ENCODE measurements around the gene DDOST.
A peak's percentile ranks its signal among the peaks of the same experiment; 100 is the strongest.

Gene DDOST

DNA sequence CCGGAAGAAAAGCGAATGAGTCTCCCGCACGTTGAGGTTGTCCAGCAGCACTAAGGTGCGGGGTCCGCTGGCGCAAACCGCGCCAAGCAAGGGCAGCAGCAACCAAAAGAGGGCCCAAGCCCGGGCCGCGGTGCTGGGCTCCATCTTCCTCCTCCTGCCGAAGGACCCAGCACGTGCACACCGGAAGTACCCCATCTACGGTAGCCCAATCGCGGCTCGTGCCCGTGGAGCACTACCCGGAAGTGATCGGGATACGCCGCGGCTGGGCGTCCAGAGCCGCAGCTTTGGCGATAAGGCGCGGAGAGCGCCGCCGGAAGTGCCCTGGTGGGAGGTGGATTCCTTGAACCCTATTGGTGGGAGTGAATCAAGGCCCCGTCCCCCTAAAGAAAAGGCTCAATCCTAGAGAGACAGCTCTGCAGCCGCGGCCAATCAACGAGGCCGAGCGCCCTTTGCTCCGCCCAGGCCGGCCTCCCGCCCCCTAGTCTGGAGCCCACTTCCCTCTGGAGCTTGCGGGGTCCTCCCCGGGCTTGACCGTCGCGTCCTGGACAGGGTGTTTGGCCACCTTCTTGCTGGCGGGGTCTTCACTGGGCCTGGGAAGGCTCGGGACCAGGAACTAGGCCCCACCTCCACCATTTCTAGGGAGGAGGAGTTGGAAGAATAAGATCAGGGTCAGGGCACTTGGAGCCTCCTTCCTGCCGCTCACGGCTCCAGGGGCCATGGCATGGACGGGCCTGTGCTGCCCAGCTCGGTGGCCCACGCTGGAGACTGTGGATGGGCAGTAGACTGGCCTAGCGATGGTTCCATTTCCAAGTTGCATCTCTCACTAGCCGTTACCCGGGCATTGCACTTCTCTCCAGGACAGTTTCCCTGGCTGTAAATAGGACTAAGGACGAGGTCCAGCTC lies at the start of gene DDOST:
Gene DDOST, minus strand, starts transcription at position 163 of the 903 bp plus-strand sequence. Its CDS starts 19 bp downstream, at position 144.
- peak; percentile 70 to 86 for DNase-seq (ENCODE audit: low read depth in 2 of 2, low spot score in 1 of 2)

DNA sequence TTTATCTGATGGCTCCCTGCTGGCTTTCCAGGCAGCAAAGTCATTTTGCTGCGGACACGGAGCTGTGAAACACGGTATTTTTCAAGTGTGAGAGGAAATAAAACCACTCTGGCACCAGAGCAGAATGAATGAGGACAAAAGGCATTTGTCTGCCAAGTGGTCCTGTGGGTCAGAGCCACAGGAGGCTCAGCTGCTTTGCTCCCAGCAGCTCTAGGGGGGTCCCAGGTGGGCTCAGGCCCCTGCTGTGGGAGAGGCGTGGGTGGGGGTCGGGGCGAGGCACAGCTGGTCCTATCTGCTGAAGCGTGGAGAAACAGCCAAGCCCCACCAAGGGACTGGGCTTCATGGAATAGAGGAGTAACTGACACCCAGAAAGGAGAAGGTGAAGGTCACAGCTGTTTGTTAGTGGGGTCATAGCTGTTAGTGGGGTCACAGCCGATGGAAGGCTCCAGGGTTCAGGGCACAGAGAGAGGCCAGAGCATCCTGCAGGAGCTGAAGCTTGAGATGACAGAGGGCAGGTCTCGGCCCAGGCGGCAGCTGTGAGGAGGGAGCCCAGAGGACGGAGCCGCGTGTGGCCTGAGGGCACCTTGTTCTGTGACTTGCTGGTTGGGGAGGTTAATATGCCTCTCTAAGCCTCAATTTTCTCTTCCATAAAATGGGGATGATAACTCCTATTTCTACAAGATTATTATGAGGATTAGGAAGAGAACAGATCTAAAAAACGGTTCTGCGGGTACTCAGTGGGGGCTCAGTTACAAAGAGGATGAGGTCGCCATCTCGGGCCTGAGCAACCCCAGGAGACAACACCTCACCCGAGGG lies 49.5 kb upstream of the DDOST start:
- DNase-seq (ENCODE audit: low read depth in 2 of 2, low spot score in 1 of 2), result no peak

DNA sequence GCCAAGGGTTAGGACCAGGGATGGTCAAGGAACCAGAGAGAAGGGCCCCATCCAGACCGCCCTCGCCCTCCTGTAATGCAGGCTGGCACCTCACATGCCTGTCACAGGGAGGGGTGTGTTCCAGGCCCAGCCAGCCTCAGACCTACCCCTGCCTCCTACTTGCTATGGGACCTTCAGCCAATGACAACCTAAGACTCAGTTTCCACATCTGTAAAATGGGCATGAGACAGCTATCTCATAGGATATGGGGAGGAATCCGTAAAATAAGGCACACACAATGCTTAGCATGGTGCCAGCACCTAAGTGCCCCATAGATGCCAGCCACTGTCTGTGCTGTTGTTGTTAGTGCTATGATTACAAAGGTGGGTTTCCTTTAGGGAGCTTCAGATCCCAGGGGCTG lies 48.7 kb upstream of the DDOST start:
- DNase-seq (ENCODE audit: low read depth in 2 of 2, low spot score in 1 of 2), result no peak

DNA sequence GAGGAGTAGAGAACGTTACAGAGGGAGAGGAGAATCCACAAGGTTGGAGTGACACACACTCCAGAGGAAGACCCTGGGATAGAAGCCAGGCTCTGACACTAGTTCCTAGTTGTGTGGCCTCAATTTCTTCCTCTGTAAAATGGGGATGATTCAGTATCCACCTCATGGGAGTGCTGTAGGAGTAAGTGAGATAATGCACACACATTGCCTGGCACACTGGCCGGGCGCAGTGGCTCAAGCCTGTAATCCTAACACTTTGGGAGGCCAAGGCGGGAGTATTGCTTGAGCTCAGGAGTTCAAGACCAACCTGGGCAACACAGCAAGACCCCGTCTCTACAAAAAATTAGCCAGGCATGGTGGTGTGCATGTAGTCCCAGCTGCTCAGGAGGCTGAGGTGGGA lies 47.7 kb upstream of the DDOST start:
- DNase-seq (ENCODE audit: low read depth in 2 of 2, low spot score in 1 of 2), result no peak

DNA sequence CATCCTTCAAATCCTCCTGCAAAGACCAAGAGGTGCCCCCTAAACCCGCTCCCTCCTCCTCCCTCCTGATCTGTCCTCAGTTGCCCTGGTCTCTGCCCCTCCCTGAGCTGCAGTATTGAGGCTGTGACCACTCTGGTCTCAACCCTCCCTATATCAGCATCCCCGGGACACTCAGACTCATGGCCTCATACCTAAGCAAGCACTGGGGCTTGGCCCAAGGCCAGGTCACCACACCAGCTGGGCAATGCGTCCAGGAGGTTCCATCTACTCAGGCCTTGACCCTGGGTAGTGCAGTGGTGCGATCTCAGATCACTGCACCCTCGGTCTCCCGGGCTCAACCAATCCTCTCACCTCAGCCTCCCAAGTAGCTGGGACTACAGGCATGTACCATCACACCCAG lies 46.9 kb upstream of the DDOST start:
- DNase-seq (ENCODE audit: low read depth in 2 of 2, low spot score in 1 of 2), result no peak

DNA sequence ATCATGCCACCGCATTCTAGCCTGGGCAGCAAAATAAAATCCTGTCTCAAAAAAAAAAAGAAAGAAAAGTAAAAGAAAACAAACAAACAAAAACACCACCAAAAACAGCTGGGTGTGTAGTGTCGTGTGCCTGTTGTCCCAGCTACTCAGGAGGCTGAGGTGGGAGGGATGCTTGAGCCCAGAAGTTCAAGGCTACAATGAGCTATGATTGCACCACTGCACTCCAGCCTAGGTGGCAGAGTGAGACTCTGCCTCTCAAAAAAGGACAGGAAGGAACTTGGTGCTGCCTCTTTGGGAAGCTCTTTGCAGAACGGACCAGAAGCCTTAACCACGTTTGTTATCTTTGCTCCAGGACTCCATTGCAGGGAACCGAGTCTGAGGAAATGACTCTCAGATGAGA lies 45.7 kb upstream of the DDOST start:
- DNase-seq (ENCODE audit: low read depth in 2 of 2, low spot score in 1 of 2), result no peak

DNA sequence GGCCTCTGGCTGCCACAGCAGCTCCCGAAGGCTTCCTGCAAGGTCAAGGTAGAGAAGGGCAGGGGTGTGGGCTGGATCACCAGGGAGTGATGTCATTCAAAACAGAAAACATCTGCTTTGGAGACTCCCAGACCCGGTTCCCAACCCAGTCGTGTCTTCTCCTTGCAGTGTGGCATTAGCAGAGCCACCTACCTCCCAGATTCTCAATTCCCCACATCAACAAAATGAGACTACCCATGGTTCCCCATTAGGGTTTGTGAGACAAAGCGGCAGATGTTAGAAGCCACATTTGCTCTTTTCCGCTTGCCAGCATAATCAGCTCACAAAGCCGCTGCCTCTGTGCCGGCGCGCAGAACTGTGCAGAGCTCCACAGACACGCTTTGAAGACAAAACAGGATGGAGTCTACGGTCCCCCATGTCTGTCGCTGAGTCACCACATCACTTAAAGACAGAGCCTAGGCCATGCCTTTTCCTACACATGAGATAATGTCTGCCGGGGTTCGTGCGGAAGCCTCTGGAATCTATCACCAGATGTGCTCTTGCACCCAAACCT lies 44.1 kb upstream of the DDOST start:
- no peak for DNase-seq (ENCODE audit: low read depth in 2 of 2, low spot score in 1 of 2)

DNA sequence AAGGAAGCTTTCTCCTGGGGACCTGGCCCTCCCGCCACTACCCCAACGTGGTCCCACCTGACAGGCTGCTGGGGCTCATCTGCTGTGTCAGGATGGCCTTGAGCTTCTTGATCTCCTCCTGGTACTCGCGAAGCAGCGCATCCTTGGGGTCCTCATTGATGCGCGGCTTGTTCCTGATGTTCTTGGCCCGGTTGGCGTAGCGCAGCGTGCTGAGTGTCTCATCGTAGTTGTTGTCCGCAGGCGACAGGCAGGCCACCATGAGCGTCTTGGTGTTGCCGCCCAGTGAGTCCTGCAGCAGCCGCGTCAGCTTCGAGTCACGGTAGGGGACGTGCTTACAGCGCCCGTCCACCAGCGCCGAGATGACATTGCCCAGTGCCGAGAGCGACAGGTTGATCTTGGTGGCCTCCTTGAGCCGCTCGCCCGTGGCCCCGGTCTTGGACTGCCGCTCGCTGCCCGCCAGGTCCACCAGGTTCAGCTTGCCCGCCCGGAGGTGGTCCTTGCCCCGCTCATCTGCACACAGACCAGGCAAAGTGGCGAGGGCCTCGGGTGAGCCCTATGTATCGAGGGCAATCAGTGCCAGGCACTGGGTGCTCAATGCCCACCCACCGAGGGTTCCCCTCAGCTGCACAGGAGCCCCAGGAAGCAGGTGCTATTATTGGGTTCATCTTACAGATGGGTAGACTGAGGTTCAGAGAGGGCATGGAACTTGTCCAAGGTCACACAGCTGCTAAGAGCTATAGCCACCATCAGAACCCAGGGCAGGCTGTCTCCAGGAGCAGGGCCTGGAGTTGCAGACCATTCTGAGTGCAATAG lies 43.4 kb upstream of the DDOST start:
- no peak for DNase-seq (ENCODE audit: low read depth in 2 of 2, low spot score in 1 of 2)

DNA sequence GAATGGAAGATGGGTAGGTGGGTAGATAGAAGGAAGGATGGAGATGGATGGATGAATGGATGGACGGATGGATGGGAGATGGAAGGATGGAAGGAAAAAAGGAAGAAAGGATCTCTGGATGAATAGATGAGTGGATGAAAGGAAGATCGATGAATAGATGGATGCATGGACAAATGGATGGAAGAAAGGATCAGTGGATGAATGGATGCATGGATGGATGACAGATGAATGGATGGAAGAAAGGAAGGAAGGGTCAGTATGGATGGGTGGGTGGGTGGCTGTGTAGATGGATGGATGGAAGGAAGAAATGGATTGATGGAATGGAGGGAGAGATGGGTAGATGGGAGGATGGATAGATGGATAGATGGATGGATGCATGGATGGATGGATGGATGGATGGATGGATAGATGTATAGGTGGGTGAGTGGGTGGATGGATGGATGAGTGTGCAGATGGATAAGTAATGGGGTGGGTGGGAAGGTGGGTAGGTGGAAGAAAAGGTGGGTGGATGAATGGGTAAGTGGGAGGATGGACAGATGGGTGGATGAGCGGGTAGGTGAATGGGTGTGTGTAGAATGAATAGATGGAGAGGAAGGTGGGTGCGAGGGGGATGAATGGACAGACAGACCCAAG lies 42.1 kb upstream of the DDOST start:
- no peak for DNase-seq (ENCODE audit: low read depth in 2 of 2, low spot score in 1 of 2)

DNA sequence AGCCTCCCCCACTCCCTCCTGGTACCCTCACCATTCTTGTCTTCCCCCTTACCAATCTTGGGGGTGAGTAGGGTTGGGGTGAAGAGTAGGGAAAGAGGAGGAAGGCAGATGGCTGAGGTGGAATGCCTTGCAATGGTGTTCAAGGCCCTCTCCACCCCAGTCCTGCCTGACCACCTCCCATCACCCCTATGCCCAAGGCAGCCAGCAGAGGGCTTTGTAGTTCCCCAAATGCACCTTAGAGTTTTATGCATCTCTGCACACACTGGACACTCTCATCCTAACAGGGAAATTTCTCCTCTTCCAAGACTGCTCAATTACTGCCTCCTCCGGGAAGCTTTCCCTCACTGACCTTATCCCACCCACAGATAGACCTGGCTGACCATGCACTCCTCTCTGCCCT lies 41.2 kb upstream of the DDOST start:
- DNase-seq (ENCODE audit: low read depth in 2 of 2, low spot score in 1 of 2), result no peak

DNA sequence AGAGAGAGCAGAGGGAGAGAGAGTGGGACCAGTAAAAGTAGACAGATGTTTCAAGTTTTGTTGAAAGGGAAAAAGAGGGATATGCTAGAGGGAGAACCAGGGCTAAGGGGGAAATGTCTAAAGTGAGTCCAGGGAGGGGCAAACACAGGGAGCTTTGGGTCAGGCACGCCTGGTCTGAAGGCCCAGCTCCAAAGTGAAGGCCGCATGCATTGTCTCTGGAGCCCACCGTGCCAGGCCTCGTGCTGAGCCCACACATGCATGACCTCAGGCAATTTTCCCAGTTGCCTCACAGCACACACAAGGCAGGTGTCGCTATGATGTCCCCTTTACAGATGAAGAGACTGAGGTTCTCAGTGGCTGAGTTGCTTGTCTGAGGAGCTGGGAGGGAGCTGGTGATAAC lies 40.7 kb upstream of the DDOST start:
- DNase-seq (ENCODE audit: low read depth in 2 of 2, low spot score in 1 of 2), result no peak

DNA sequence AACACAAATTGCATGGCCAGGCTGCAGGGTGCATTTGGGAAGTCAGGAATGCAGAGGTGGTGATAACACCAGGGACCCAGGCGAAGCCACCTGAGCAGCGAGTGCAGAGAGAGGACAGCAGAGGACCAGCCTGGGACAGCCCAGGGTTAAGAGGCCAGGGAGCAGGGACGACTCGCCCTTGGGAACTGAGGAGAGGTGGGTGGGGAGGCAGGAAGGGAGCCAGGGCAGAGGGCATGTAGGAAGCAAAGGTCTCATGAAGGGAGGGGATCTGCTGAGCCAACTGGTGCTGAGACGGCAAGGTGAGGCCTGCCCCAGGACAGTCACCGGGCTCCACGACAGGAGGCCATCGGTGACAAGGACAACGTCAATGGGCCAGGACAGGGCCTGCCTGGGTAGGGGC lies 40.3 kb upstream of the DDOST start:
- no peak for DNase-seq (ENCODE audit: low read depth in 2 of 2, low spot score in 1 of 2)

DNA sequence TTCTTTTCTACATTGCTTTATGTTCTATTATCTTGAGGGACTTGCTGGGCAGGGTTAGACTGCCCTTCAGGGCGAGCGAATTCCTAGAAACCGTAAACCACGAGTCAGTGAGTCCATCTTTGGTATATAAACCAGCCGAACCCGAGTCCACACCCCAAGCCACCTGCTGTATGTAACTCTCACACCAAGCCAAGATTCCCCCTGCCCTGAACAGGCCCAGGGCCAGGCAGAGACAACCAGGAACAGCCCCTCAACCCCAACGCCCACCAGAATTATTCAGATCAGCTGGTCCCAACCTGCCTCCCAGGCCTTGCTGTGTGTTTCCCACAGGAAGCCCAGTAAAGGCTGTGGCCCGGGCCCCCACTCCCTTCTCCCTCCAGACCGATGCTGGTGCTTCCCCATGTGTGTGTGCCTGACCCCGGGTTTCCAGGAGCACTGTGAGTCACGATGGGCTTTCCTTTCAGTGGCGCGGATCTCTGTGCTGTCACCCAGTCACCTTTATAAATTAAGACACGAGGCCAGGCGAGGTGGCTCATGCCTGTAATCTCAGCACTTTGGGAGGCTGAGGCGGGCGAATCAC lies 39.6 kb upstream of the DDOST start:
- no peak for DNase-seq (ENCODE audit: low read depth in 2 of 2, low spot score in 1 of 2)

DNA sequence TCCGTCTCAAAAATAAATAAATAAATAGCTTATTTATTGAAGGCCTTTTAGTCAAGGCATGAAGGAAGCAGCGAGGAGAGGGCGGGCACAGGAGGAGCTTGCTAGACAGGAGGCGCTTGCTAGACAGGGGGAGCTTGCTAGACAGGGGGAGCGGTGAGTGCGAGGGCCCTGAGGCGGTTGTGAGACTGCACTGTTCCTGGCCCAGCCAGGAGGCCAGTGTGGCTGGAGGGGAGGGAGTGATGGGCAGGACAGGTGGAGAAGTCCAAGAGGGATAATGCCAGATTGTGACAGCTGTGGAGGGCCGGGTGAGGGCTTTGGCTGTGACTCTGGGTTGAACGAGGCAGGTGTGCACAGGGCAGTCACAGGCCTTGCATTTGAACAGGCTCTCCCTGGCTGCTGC lies 38.4 kb upstream of the DDOST start:
- no peak for DNase-seq (ENCODE audit: low read depth in 2 of 2, low spot score in 1 of 2)

DNA sequence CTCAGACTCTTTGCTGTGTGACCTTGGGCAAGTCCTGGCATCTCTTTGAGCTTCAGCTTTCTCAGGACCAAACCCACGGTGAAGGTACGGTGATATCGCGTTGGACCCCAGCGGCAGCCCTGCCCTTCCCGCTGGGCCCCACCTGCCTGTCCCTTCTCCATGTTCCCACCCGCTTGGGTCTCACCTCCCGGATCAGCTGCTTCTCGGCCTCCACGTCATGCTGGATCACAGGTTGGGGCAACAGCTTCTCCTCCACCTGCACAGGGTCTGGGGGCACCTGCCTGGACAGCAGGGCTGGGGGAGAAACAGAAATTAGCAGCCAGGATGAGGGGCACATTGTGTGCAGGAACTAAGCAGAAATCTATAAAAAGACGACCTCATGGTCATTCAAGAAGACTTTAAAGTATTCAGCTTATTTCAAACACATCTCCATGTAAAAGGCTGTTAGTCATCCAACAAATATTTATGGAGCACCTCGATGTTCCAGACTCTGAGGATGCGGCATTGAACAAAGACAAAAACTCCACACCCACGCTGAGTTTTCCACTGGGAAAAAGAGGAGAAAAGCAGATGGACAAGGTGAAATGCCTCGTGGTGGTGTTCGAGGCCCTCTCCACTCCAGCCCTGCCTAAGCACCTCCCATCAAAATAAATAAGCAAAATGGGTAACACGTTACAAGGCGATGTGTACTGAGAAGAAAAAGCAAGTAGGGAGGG lies 37.2 kb upstream of the DDOST start:
- no peak for DNase-seq (ENCODE audit: low read depth in 2 of 2, low spot score in 1 of 2)

DNA sequence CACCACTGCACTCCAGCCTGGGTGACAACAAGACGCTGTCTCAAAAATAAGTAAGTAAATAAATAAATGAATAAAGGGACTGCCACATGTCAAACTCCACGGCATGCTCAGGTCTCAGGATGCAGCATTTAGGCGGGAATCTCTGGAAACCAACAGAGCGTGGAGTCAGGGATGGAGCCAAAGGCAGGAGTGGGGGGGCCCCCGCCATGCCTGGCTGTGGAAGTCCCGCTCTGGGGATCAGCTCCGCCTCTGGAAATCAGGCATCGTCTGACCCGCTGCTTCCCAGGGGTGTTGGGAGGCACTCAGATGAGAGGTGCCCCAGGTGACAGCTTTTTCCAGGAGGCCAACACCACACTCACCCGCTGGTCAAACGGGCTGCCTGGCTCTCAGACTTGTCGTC lies 36.4 kb upstream of the DDOST start:
- DNase-seq (ENCODE audit: low read depth in 2 of 2, low spot score in 1 of 2), result no peak

DNA sequence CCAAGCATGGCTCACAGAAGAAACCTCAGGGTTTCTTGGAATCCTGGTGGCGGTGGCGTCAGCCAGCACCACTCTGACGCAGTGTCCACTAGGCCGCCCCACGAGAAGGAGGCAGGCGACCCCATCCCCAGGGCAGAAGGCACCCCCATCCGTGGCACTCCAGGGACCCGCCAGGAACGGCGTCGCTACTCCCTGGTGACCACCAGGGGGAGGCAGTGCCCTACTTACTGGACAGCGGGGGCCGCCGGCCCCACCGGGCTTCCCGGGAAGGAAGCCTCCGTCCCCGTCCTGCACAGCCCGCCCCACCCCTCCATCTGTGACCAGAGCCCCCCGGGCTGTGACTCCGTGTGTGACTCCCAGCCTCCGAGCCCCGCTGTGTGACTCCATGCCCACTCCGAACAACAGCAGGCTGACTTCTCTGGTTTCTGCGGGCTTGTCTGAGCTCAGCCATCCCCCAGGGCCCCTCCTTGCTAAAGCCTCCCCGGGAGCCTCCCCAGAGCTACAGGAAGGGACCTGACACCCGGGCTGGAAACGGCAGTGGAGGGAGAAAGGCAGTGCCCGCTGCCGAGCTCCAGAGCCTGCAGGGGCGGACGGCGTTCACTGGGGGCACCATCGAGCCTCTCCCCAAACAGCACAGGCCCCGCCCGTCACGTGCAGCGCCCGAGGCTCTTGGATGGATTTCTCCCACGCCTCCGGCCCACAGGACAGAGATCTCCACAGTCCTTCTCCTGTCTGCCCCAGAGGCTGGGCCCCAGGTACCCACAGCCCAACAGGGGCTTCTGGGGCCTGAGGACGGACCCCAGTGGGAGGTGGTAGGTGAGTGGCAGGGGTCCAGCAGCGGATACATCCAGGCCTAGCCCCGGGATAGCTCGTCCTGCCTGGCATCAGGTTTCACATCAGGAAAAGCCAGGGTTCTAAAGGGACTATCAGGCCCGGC lies 35.5 kb upstream of the DDOST start:
- peak; percentile 44 for DNase-seq (ENCODE audit: low read depth in 2 of 2, low spot score in 1 of 2)

DNA sequence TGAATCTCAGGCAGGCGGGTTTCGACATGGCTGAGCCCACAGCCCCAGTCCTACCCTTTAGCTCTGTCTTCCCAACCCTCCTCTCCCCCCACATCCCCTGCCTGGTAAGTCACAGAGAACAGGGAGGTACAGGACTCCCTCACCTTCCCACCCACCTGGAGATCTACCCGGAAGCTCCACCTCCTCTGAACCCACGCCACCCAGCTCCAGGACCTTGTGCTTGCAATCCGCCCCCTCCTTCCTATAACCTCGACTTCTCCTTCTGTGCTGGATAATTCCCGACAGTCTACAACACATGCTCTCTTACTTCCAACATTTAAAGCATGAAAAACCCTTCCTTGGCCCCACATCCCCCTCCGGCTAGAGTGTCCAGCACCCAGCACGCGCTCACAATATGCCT lies 34.3 kb upstream of the DDOST start:
- DNase-seq (ENCODE audit: low read depth in 2 of 2, low spot score in 1 of 2), result no peak

DNA sequence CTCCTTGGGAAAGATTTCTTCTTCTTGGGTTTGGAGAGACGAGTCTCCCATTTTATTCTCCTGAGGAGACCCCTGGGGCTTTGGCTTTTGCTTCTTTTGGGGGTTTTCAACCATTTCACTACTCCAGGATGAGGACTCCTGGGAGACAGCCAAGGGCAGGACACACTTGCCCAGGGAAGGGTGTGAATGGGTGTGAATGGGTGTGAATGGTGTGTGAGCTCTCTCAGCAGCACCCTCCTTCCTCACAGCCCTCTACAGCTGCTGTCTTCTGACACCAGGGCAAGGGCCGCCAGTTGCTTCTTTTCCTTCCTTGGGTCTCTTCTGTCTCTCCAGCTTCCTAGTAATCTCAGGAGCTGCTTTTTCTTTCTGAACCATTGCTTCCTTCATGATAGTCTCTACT lies 32.5 kb upstream of the DDOST start:
- DNase-seq (ENCODE audit: low read depth in 2 of 2, low spot score in 1 of 2), result no peak
